NCI-H2196 treated with DMSO at 0.1 percent for 48 hours (cell line): ENCODE measurements around the gene MCOLN1.
"Not testable (repeated sequence)": the region's sequence is repeated elsewhere in the genome, so short reads cannot be mapped to it uniquely, and the experiment has no call there.

ENCODE experiments used
- DNase-seq: peaks from one replicate; lab custom pipeline; 2025; ENCODE audit not compliant: unreplicated experiment; lab: John Stamatoyannopoulos, UW

MCOLN1 gene

GRCh38 chr19:7565332-7565731, 42.9 kb downstream of the MCOLN1 start:
- no peak for DNase-seq

DNA sequence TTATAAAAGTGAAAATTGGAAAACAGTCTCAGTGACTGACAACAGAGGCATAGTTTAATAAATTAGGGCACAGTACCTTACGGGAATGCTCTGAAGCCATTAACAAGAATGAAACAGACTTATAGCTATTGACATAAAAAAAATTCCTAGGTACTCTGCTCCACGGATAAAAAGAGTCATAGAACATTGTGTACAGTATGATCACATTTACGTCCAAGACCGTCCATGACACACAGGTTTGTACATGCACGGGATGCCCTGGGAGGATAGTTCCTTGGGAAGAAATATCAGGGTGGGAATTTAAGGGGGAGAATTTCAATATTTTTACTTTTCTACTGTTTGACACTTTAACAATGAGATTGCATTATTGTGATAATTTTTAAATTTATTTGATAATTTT, 48.3 kb downstream of the MCOLN1 start:
- no peak for DNase-seq

DNA sequence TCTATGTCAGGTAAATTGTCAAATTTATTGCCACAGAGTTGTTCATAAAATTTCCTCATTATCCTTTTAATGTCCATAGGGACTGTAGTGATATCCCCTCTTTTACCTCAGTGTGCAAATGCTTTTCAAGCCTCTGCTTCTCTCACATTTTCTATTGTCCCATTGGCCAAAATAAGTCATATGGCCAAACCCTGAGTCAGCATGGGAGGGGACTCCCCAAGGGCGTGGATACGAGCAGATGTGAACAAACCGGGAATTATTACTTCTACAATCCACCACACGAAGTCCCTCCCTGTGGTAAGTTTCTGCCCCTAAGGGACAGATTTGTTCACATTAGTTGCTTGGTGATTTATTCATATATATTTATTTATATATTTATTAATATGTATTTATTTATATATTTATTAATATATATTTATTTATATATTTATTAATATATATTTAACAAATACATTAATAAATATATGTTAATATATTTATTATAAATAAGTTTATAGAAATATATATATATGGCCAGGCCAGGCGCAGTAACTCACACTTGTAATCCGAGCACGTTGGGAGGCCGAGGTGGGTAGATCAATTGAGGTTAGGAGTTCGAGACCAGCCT, 53.1 kb downstream of the MCOLN1 start:
- no peak for DNase-seq

GRCh38 chr19:7577422-7577821, 55.0 kb downstream of the MCOLN1 start:
- not testable (repeated sequence) for DNase-seq

DNA sequence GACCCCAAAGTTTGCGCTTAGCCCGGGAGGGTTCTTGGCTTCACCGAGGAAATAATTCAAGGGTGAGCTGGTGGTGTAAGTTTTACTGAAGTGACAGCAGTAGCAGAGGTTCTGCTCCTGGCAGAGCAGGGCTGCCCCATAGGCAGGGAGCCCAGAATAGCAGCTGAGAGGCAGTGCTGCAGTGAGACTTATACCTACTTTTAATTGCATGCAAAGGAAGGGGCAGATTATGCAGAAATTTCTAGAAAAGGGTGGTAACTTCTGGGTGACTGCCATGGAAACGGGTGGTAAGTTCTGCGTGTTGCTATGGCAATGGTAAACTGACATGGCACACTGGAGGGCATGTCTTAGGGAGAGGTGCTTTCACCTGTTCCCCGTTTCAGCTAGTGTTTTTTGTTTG, 55.7 kb downstream of the MCOLN1 start:
- DNase-seq, result no peak

DNA sequence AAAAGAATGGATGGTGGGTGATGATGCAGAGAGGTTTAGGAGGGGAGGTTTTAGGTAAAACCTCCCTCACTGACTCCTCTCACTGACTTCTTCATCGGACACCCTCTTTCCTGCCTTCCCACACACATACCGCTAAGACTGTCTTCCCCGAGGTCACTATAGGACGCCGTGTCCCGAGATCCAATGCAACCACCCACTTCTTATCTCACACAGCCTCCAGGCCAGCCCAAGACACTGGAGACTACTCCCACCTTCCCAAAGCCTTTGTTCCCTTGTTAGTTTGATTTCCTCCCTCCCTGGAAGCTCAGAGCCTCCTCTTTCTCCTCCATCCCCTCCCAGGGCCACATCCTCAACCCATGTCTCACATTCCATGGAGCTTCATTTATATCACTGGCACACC, 56.8 kb downstream of the MCOLN1 start:
- no peak for DNase-seq

GRCh38 chr19:7582446-7582845, 60.0 kb downstream of the MCOLN1 start:
- no peak for DNase-seq
